Naive thymus-derived CD8-positive, alpha-beta T cell (primary cell): ENCODE measurements around the gene CDCA7L. TPM values are rescaled to one million over a fixed set of nuclear protein-coding genes. Genes with fewer than 3 reads are reported as not detected.

ENCODE experiments used
- ATAC-seq, 2 donors: fragments of 150-1000 bp; cut with Tn5 transposase in 1 of 2; sonication (Bioruptor Pico), chemical (Tn5 transposase) in 1 of 2; 1 replicate in 1 of 2; 2 replicates in 1 of 2; pipeline ENCODE4 v1.10.0; 2021; ENCODE audit warnings: mild to moderate bottlenecking in 2 of 2, moderate library complexity in 2 of 2
- POLR2A ChIA-PET: fragments of 350-600 bp; sonication (Branson Sonifier 250); formaldehyde crosslinking; loops from one replicate; lab custom pipeline; 2021; ENCODE audit warnings: antibody characterized with exemption; lab: Charles Lee
- DNase-seq, 10 donors: peaks; one replicate each; pipeline versions ENCODE4 v3.0.0 to v3.0.0-alpha.2; 2020 to 2022
- H3K27ac Mint-ChIP-seq, 10 donors: one replicate each; pipeline ENCODE4 v1.8.0; 2020 to 2022; ENCODE audit warnings: mild to moderate bottlenecking in 10 of 10, mixed read lengths in 10 of 10, moderate library complexity in 4 of 10, inconsistent platforms in 1 of 10
- H3K27me3 Mint-ChIP-seq, 5 donors: one replicate each; pipeline ENCODE4 v1.8.0; 2021 to 2022; ENCODE audit warnings: mixed read lengths in 5 of 5
- H3K36me3 Mint-ChIP-seq, 3 donors: one replicate each; pipeline ENCODE4 v1.8.0; 2020 to 2022; ENCODE audit warnings: mixed read lengths in 3 of 3, mild to moderate bottlenecking in 2 of 3, inconsistent platforms in 1 of 3
- H3K4me1 Mint-ChIP-seq, 4 donors: one replicate each; pipeline ENCODE4 v1.8.0; 2021 to 2022; ENCODE audit warnings: mixed read lengths in 4 of 4
- H3K4me3 Mint-ChIP-seq, 10 donors: one replicate each; pipeline ENCODE4 v1.8.0; 2020 to 2022; ENCODE audit warnings: mild to moderate bottlenecking in 10 of 10, mixed read lengths in 10 of 10, moderate library complexity in 6 of 10, inconsistent platforms in 1 of 10
- H3K9me3 Mint-ChIP-seq, 9 donors: one replicate each; pipeline ENCODE4 v1.8.0; 2020 to 2022; ENCODE audit warnings: mixed read lengths in 9 of 9, mild to moderate bottlenecking in 3 of 9, inconsistent platforms in 1 of 9, moderate library complexity in 1 of 9
- polyA plus RNA-seq, 3 donors: library from polyadenylated mRNA; unstranded; fragments of 300-500 nt; fragmentation: Illumina TruSeq; gene quantifications; one replicate each; pipeline ENCODE4 v1.2.3, GENCODE V29; 2021
- total RNA-seq, 8 experiments: library from RNA in 2 of 8; stranded (reverse) in 2 of 8; gene quantifications; one replicate each; pipeline ENCODE4 v1.2.3 and lab custom pipeline; 2021 to 2026

The CDCA7L gene
- total RNA-seq (10 to 100 TPM; 42.1 to 48.7 TPM), polyA plus RNA-seq (10 to 100 TPM; 23.9 to 38.5 (median 37.3) TPM), total RNA-seq (lab: John Stamatoyannopoulos, UW) (23.8 to 83.2 (median 40.5) reads per million in 6 experiments)

- Mint-ChIP-seq H3K4me3 (peak within 1 kb of the TSS; percentile 84 to 93 (median 91)), H3K27ac (peak within 1 kb of the TSS; percentile 16 to 90 (median 77)), H3K4me1 (peaks cover 14 to 66% (median 56%) of the 10 kb centered on the region in 4 donors), H3K36me3 (no peaks in the 10 kb centered on the region), H3K27me3 (no peaks in the 10 kb centered on the region), H3K9me3 (no peaks in the 10 kb centered on the region)
- POLR2A ChIA-PET: interaction anchor here (0.6 to 2.8 kb wide), 11 partner anchors 11 to 1938 kb away, joined by 3 to 19 read pairs (median 5); partner anchors contain the start of gene SP4
- ATAC-seq (peak; percentile 84 to 85), DNase-seq (peak; percentile 34 to 76 (median 57))
Measured at GRCh38 chr7:21945454-21946221, at the start of gene CDCA7L. Gene CDCA7L (minus strand): TSS chr7:21945899. CDS start chr7:21945804, 95 bp downstream.

- Mint-ChIP-seq H3K27ac (no peak overlapping the region), H3K27me3 (peaks cover 0 to 1% (median 0%) of the 10 kb centered on the region in 5 donors), H3K9me3 (no peaks in the 10 kb centered on the region), H3K36me3 (no peaks in the 10 kb centered on the region), H3K4me1 (no peaks in the 10 kb centered on the region), H3K4me3 (no peak overlapping the region)
- DNase-seq (no peak), ATAC-seq (no peak)
- POLR2A ChIA-PET: no interaction called here
Measured at GRCh38 chr7:21986096-21986495, 40.4 kb upstream of the CDCA7L start.

GRCh38 chr7:21984042-21984441 is 38.3 kb upstream of the CDCA7L start:
- DNase-seq: no peak
- Mint-ChIP-seq H3K27me3 (no peaks in the 10 kb centered on the region), H3K4me1 (no peaks in the 10 kb centered on the region), H3K27ac (no peak overlapping the region), H3K9me3 (no peaks in the 10 kb centered on the region), H3K36me3 (no peaks in the 10 kb centered on the region), H3K4me3 (no peak overlapping the region)
- POLR2A ChIA-PET: no interaction called here
- no peak for ATAC-seq

GRCh38 chr7:21983056-21983455 is 37.4 kb upstream of the CDCA7L start:
- Mint-ChIP-seq H3K4me1 (no peaks in the 10 kb centered on the region), H3K4me3 (no peak overlapping the region), H3K36me3 (no peaks in the 10 kb centered on the region), H3K27ac (no peak overlapping the region), H3K9me3 (no peaks in the 10 kb centered on the region), H3K27me3 (no peaks in the 10 kb centered on the region)
- POLR2A ChIA-PET: no interaction called here
- ATAC-seq: no peak
- no peak for DNase-seq

GRCh38 chr7:21981524-21981923 is 35.8 kb upstream of the CDCA7L start:
- Mint-ChIP-seq H3K9me3 (no peaks in the 10 kb centered on the region), H3K27me3 (no peaks in the 10 kb centered on the region), H3K36me3 (no peaks in the 10 kb centered on the region), H3K27ac (peak overlapping the region in 1 of 10 donors; percentile 39), H3K4me1 (no peaks in the 10 kb centered on the region), H3K4me3 (no peak overlapping the region)
- DNase-seq (no peak), ATAC-seq (no peak)
- POLR2A ChIA-PET: no interaction called here

- peak overlapping the region in 1 of 10 donors; percentile 39 for H3K27ac Mint-ChIP-seq
- ATAC-seq: no peak
- POLR2A ChIA-PET: no interaction called here
Measured at GRCh38 chr7:21980926-21981500, 35.3 kb upstream of the CDCA7L start.

GRCh38 chr7:21972397-21972784 is 26.7 kb upstream of the CDCA7L start:
- POLR2A ChIA-PET: no interaction called here
- ATAC-seq: no peak
- DNase-seq: no peak
- Mint-ChIP-seq H3K27ac (no peak overlapping the region), H3K4me1 (peaks cover 3 to 14% (median 8%) of the 10 kb centered on the region in 4 donors), H3K9me3 (no peaks in the 10 kb centered on the region), H3K27me3 (peaks cover 0 to 3% (median 2%) of the 10 kb centered on the region in 5 donors), H3K36me3 (no peaks in the 10 kb centered on the region), H3K4me3 (no peak overlapping the region)

More at GRCh38 chr7:21980926-21981500, 35.3 kb upstream of the CDCA7L start:
- Mint-ChIP-seq H3K27me3 (no peaks in the 10 kb centered on the region), H3K4me1 (no peaks in the 10 kb centered on the region), H3K4me3 (no peak overlapping the region), H3K9me3 (no peaks in the 10 kb centered on the region), H3K36me3 (no peaks in the 10 kb centered on the region)
- no peak for DNase-seq

- Mint-ChIP-seq H3K9me3 (no peaks in the 10 kb centered on the region), H3K4me1 (peaks cover 3 to 18% (median 11%) of the 10 kb centered on the region in 4 donors), H3K4me3 (no peak overlapping the region), H3K27me3 (peaks cover 0 to 3% (median 2%) of the 10 kb centered on the region in 5 donors), H3K27ac (no peak overlapping the region), H3K36me3 (no peaks in the 10 kb centered on the region)
- DNase-seq (no peak), ATAC-seq (no peak)
- POLR2A ChIA-PET: interaction anchor here (1.0 kb wide), 1 partner anchor 28 kb away, joined by 3 read pairs; no protein-coding TSS in a partner anchor
Measured at GRCh38 chr7:21971780-21972396, 26.2 kb upstream of the CDCA7L start.

- no peak overlapping the region for H3K4me3 Mint-ChIP-seq
- POLR2A ChIA-PET: no interaction called here
- ATAC-seq: no peak
- no peak for DNase-seq
- H3K9me3 Mint-ChIP-seq: no peaks in the 10 kb centered on the region
- H3K27me3 Mint-ChIP-seq: peaks cover 0 to 3% (median 2%) of the 10 kb centered on the region in 5 donors
- peaks cover 3 to 36% (median 11%) of the 10 kb centered on the region in 4 donors for H3K4me1 Mint-ChIP-seq
- no peaks in the 10 kb centered on the region for H3K36me3 Mint-ChIP-seq
- H3K27ac Mint-ChIP-seq: no peak overlapping the region
Measured at GRCh38 chr7:21969822-21970221, 24.1 kb upstream of the CDCA7L start.

GRCh38 chr7:21967598-21968003 is 21.9 kb upstream of the CDCA7L start:
- Mint-ChIP-seq H3K4me3 (peak overlapping the region in 9 of 10 donors; percentile 20 to 74 (median 52)), H3K9me3 (no peaks in the 10 kb centered on the region), H3K27me3 (peaks cover 0 to 2% (median 0%) of the 10 kb centered on the region in 5 donors), H3K36me3 (no peaks in the 10 kb centered on the region), H3K27ac (peak overlapping the region in 8 of 10 donors; percentile 9 to 79 (median 30)), H3K4me1 (peaks cover 3 to 39% (median 11%) of the 10 kb centered on the region in 4 donors)
- peak; percentile 80 to 87 for ATAC-seq
- POLR2A ChIA-PET: interaction anchor here (1.6 to 2.3 kb wide), 2 partner anchors 22 to 540 kb away, joined by 4 to 8 read pairs; partner anchors contain the start of genes CDCA7L and SP4
- peak in 8 of 10 donors; percentile 7 to 63 (median 47) for DNase-seq

GRCh38 chr7:21966271-21966670 is 20.6 kb upstream of the CDCA7L start:
- peak in 1 of 2 donors; percentile 42 for ATAC-seq
- POLR2A ChIA-PET: no interaction called here
- H3K4me3 Mint-ChIP-seq: peak overlapping the region in 3 of 10 donors; percentile 24 to 59 (median 34)

GRCh38 chr7:21965291-21965690 is 19.6 kb upstream of the CDCA7L start:
- POLR2A ChIA-PET: no interaction called here
- peaks cover 3 to 39% (median 11%) of the 10 kb centered on the region in 4 donors for H3K4me1 Mint-ChIP-seq
- peak overlapping the region in 1 of 10 donors; percentile 69 for H3K27ac Mint-ChIP-seq
- ATAC-seq: no peak
- no peaks in the 10 kb centered on the region for H3K36me3 Mint-ChIP-seq
- no peak overlapping the region for H3K4me3 Mint-ChIP-seq
- no peak for DNase-seq
- no peaks in the 10 kb centered on the region for H3K9me3 Mint-ChIP-seq
- peaks cover 0 to 4% (median 0%) of the 10 kb centered on the region in 5 donors for H3K27me3 Mint-ChIP-seq

More at GRCh38 chr7:21966271-21966670, 20.6 kb upstream of the CDCA7L start:
- H3K27ac Mint-ChIP-seq: peak overlapping the region in 2 of 10 donors; percentile 64 to 69
- no peaks in the 10 kb centered on the region for H3K36me3 Mint-ChIP-seq
- H3K27me3 Mint-ChIP-seq: peaks cover 0 to 4% (median 0%) of the 10 kb centered on the region in 5 donors
- H3K9me3 Mint-ChIP-seq: no peaks in the 10 kb centered on the region
- DNase-seq: no peak
- H3K4me1 Mint-ChIP-seq: peaks cover 3 to 39% (median 11%) of the 10 kb centered on the region in 4 donors
